WTC11 (cell line): ENCODE data around the gene UCN.

Experiments
- ELF4 ChIP-seq: sonication (generic); formaldehyde crosslinking; IDR thresholded peaks from 2 replicates; pipeline ENCODE4 v1.8.1; 2022; ENCODE audit warnings: low read depth, mild to moderate bottlenecking, moderate library complexity, missing genetic modification reagents
- FOXP1 ChIP-seq: sonication (generic); formaldehyde crosslinking; IDR thresholded peaks from 2 replicates; pipeline ENCODE4 v1.8.0; 2022; ENCODE audit warnings: missing genetic modification reagents, mild to moderate bottlenecking, moderate library complexity, borderline replicate concordance
- ZNF263 ChIP-seq: sonication (generic); formaldehyde crosslinking; IDR thresholded peaks from 2 replicates; pipeline ENCODE4 v1.8.1; 2022; ENCODE audit warnings: low read depth, mild to moderate bottlenecking, moderate library complexity, missing genetic modification reagents
- TF ChIP-seq, protein P1 (sequence below): sonication (generic); formaldehyde crosslinking; IDR thresholded peaks from 2 replicates; pipeline ENCODE4 v1.8.1; 2022; ENCODE audit warnings: low read depth, mild to moderate bottlenecking, moderate library complexity, missing genetic modification reagents, borderline replicate concordance
- TF ChIP-seq, protein P2 (sequence below): fragments of 200-600 bp; IDR thresholded peaks from 2 replicates; pipeline ENCODE4 v1.8.0; 2022; ENCODE audit warnings: antibody characterized with exemption
- TF ChIP-seq, protein P3 (sequence below): sonication (generic); formaldehyde crosslinking; conservative IDR thresholded peaks from 2 replicates; pipeline ENCODE4 v1.8.1; 2023; ENCODE audit warnings: mild to moderate bottlenecking, low read depth, missing genetic modification reagents, moderate library complexity

DNA sequence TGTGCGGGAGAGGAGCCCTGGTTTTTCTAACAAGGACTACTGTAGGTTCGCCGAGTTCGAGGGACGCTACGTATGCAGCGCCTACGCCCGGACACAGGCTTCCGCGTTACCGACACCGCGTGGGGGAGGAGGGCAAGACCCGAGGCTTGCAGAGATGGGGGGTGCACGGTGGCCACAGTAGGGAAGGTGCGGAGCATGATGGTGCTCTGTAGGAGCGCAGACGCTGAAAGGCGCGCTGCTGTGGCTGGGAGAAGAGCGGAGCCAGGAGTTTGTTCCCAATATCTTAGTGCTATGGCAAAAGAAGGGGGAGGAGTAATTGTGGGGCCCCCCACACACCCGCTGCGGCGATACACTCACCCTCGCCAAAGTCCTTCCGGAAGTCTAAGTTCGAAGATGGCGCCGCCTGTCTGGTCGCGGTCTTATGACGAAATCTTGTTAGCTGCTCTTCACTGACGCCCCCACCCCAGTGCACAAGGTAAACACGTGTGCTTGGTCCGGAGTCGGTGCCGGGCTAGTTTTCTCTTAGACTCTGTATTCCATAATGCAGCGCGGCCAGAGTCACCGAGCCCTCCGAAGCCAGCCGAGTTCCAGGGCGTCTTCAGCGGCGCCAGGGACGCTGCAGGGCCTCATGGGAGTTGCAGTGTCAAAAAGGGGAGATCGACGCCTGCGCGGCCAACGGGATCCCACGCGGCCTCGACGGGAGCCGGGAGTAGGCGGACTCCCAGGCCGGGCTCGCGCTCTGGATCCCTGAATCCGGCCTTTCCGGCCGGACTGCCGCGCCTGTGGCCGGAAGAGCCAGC is 48.3 kb upstream of the UCN start, which contains the start of gene GTF3C2:
- TF ChIP-seq, protein P1, sequence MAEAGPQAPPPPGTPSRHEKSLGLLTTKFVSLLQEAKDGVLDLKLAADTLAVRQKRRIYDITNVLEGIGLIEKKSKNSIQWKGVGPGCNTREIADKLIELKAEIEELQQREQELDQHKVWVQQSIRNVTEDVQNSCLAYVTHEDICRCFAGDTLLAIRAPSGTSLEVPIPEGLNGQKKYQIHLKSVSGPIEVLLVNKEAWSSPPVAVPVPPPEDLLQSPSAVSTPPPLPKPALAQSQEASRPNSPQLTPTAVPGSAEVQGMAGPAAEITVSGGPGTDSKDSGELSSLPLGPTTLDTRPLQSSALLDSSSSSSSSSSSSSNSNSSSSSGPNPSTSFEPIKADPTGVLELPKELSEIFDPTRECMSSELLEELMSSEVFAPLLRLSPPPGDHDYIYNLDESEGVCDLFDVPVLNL (CRISPR knock-in tag) = no peak
- no peak; the same call in 1 of the 2 replicates for TF ChIP-seq FOXP1
- TF ChIP-seq, protein P2, sequence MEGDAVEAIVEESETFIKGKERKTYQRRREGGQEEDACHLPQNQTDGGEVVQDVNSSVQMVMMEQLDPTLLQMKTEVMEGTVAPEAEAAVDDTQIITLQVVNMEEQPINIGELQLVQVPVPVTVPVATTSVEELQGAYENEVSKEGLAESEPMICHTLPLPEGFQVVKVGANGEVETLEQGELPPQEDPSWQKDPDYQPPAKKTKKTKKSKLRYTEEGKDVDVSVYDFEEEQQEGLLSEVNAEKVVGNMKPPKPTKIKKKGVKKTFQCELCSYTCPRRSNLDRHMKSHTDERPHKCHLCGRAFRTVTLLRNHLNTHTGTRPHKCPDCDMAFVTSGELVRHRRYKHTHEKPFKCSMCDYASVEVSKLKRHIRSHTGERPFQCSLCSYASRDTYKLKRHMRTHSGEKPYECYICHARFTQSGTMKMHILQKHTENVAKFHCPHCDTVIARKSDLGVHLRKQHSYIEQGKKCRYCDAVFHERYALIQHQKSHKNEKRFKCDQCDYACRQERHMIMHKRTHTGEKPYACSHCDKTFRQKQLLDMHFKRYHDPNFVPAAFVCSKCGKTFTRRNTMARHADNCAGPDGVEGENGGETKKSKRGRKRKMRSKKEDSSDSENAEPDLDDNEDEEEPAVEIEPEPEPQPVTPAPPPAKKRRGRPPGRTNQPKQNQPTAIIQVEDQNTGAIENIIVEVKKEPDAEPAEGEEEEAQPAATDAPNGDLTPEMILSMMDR = no peak
- TF ChIP-seq ZNF263 (CRISPR knock-in tag) = no peak
- no peak for TF ChIP-seq ELF4
- TF ChIP-seq, protein P3, sequence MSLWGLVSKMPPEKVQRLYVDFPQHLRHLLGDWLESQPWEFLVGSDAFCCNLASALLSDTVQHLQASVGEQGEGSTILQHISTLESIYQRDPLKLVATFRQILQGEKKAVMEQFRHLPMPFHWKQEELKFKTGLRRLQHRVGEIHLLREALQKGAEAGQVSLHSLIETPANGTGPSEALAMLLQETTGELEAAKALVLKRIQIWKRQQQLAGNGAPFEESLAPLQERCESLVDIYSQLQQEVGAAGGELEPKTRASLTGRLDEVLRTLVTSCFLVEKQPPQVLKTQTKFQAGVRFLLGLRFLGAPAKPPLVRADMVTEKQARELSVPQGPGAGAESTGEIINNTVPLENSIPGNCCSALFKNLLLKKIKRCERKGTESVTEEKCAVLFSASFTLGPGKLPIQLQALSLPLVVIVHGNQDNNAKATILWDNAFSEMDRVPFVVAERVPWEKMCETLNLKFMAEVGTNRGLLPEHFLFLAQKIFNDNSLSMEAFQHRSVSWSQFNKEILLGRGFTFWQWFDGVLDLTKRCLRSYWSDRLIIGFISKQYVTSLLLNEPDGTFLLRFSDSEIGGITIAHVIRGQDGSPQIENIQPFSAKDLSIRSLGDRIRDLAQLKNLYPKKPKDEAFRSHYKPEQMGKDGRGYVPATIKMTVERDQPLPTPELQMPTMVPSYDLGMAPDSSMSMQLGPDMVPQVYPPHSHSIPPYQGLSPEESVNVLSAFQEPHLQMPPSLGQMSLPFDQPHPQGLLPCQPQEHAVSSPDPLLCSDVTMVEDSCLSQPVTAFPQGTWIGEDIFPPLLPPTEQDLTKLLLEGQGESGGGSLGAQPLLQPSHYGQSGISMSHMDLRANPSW (CRISPR knock-in tag) = no peak
